IPS-18c (cell line): Measurements from ENCODE around the gene AMDHD2.
"Not testable (repeated sequence)": the region's sequence is repeated elsewhere in the genome, so short reads cannot be mapped to it uniquely, and the experiment has no call there.

Experiments
- H3K4me3 ChIP-seq: 2 replicates; pipeline ENCODE4 v1.7.0; 2013; ENCODE audit warnings: low read depth, mild to moderate bottlenecking, low read length, moderate library complexity; ENCODE audit not compliant: insufficient read depth
- H3K9me3 ChIP-seq: one replicate; pipeline ENCODE4 v1.6.1; 2013; ENCODE audit warnings: mild to moderate bottlenecking, low read length, moderate library complexity; ENCODE audit not compliant: control insufficient read depth, insufficient read depth

AMDHD2 gene

DNA sequence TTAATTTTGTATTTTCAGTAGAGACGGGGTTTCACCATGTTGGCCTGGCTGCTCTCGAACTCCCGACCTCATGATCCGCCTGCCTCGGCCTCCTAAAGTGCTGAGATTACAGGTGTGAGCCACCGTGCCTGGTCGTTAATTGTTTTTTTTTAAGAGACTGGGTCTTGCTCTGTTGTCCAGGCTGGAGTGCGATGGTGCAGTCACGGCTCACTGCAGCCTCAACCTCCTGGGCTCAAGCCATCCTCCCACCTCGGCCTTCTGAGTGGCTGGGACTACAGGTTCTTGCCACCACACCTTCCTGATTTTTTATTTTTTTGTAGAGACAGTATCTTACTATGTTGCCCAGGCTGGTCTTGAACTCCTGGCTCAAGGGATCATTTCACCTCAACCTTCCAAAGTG, 40.2 kb upstream of the AMDHD2 start:
- H3K9me3 ChIP-seq, H3K4me3 ChIP-seq: not testable (repeated sequence)

DNA sequence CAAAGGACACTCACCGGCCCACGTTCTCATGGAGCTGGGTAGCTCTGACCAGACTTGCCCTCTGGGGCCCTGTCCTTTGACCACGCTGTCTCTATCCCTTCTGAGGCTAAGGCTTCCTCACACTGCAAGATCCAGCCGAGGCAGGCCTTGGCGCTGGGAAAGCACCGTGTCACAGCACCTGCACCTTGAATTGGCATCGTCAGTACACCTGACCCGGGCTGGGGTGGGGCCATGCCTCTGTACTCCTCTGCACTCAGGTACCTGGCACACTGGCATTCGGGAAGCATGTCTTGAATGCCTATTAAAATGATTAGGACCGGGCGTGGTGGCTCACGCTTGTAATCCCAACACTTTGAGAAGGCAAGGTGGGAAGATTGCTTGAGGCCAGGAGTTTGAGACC, 39.2 kb upstream of the AMDHD2 start:
- H3K9me3 ChIP-seq: no peaks in the 10 kb centered on the region
- H3K4me3 ChIP-seq: no peak overlapping the region

DNA sequence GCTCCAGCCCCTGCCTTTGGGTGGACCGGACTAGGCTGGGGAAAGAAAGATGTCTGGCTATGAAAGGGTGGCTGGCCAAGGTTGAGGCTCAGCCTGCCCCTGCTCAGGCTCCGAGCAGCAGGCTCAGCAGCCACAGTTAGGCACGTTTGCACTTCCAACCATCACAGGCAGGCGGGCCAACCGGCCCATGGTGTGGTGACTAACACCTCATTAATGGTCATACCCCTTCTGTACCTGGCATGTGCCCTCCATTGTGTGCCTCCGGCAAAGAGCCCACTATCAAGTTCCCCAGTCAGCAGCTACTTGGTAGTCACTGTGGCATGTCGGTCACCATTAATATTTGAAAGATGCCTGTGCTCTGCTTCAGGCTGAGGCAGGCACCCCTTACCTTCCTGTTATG, 38.5 kb upstream of the AMDHD2 start:
- Histone ChIP-seq H3K9me3 (no peaks in the 10 kb centered on the region), H3K4me3 (no peak overlapping the region)

DNA sequence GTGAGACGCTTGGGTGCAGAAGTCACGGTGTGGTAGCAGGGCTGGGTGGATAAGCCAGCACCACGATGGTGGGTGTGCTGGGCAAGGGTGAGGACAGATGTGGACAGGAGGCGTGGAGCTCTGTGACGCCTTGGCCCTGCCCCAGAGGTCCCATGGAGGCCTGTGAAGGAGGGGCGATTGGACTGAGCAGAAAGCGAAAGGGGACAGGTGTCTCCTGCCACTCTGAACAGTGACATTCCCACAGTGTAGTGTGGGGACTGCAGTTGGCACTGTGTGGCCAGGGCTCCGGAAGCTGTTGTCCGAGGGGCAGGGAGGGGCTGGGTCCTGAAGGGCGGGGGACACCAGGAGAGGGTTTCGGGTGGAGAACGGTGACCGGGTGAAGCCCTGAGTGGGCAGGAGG, 37.9 kb upstream of the AMDHD2 start:
- Histone ChIP-seq H3K9me3 (no peaks in the 10 kb centered on the region), H3K4me3 (no peak overlapping the region)

DNA sequence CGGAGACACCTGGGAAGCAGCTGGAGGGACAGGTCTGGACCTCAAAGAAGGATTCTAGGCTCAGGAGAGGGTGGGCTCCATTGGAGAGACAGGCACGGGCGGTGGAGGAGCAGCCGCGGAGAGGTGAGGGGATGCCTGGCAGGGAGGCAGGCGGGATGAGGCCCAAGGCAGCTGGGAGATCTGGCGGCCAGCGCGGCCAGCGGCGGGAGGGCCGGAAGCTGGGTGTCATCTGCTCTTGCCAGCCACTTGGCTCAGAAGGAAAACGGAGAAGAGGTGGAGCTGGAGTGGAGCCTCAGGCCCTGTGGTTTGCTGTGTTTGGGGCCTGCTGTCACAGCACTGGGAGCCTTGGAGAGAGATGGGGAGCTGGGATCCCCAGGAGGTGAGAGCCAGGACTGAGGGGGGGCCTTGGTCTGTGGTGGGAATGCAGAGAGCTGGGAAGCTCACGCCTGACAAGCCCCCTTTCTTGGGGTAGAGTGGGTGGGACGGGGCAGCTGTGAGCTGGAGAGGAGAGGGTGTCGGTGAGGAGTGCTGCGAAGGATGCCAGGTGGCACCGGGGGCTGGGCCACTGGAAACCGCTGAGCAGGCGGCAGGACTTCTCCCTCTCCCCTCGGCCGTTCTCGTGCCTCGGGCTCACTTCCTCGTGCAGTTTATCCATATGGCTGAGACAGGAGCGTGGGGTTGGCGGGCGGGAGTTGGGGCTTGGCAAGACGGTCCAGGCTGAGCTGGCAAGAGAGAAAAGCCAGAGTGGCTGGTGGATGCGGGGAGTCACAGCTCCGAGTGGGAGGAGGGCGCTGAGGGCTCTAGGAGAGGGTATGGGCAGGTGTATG, 37.2 kb upstream of the AMDHD2 start:
- no peaks in the 10 kb centered on the region for H3K9me3 ChIP-seq
- no peak overlapping the region for H3K4me3 ChIP-seq

DNA sequence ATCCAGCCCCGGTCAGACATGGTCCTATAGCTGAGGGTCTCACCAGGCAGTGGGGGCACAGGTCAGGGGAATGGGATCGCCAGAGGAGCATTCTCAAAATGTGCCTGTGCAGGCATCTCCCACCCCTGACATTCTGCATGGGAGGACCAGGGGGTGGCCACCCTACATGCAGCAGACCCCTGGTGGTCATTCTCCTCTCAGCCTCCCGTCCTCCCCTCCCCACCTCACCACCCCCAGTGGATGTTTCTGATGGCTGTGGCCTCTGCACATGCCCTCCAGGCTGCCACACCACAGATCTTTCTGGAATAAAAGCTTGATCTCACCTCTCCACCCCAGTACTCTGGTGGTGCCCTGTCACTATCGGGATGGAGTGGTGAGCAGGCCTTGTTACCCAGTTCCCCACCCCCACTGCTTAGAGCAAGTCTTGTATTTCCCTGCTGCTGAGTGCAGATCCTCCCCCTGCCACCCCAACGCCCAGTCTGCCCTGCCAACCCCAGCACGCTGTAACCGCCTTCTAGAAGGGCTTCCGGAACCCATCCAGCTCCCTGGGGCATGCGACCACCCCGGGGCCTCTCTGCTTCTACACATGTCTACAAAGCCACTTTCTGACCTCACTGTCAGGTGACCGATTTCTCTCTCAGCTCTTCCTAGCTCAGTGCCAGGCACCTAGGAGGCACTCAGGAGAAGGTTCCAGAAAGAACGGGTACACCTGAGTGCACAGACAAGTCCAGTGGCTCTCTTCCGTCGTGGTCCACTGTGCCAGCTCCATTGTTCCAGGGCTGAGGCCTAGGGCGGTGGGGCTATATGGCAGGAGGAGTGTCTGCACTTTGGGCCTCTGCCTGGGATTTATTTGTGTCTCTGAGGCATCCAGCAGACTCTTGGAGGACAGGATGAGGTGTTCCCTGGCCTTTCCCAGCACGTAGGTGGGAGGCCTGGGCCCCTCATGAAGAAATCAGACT, 36.0 kb upstream of the AMDHD2 start:
- H3K9me3 ChIP-seq: no peaks in the 10 kb centered on the region
- H3K4me3 ChIP-seq: no peak overlapping the region

DNA sequence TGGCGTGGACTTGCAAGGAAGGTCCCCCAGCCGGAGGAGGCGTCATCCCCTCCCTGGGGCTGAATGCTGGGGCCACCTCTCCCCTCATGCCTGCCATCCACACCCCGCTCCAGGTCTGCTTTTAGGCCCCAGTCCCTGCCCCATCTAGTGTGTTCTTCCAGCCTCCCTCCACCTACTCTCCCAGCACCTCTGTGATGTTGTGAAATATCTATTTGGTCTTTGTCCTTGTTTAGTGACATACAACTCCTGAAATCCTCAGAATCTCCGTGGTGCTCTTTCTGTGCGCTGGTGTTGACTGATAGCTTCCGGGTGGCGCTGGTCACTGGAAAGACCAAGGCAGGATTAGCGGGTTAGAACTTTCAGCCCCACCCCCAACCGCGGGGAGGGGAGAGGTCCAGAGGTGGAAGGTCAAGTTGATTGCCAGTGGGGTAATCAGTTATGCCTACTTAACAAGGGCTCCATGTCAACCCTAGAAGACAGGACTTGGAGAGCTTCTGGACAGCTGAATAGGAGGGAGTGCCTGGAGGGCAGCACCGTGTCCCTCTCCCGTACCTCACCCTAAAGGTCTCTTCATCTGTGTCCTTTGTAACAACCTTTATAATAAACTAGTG, 35.2 kb upstream of the AMDHD2 start:
- no peak overlapping the region for H3K4me3 ChIP-seq
- no peaks in the 10 kb centered on the region for H3K9me3 ChIP-seq

DNA sequence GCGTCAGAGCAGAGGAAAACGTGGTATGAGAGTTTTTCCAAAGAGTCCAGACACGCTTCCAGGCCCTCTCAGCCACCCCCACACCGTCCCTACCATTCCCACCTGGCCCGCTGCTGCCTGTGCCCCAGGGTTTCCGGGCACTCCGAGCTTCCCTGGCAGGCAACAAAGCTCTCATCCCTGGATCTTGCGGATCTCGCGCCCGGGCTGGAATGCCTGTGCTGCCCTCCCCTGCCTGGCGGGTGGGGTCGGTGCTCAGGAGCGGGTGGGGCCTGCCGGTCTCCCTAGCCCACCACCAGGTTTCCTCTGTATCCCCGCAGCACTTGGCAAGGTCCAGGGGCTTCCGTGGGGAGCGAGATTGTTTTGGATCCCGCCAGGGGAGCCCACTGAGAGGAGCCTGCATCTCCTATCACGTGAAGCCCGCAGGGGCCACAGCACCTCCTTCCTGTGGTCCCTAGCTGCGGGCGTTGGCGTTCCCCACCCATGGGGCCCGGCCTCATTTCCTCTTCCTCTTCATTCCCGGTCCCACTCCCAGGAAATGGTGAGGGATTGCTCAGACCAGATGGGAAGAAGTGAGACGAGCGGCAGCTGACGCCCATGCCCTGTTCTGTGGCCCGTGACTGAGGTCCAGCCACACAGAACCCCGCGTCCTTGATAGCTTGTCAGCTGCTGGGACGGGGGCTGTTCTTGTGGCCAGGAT, 34.2 kb upstream of the AMDHD2 start:
- no peak overlapping the region for H3K4me3 ChIP-seq

DNA sequence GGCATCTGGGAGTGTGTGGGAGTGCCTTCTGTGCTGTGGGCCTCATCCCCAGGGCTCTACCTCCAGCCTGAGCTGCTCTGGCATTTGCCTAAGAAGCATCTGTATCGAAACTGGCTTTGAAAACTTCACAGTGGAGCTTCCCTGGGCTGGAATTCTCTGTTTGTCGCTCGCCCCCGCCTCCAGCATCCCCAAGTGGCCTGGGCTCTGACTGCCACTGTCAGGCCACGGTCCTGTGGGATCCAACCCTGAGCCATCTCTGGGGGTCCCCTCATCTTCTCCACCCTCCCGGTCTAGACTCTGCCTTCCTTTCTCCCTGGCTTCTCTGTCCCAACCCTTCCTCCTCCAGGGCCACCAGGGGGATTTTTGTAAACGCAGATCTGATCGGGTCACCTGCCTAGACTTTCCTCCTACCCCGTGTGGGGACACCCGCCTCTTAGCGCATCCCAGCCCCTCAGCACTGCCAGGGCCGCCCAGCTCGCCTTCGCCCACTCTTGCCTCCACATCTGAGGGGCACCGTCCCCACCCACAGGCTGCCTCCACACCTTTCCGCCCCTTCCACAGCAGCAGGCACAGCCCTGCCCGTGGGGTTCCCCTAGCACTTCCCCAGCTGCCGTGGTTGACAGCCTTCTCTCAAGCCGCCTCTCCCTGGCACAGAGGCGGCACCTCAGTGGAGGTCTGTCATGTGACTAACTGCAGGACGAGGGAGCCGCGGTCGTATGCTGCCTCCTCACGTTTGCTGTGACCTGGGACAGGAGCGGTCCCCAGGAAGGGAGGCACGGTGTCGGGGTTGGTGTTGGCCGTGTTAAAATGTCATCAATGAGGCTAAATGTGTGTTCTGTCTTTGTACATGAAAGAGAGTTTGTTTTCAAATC, 33.3 kb upstream of the AMDHD2 start:
- Histone ChIP-seq H3K4me3 (no peak overlapping the region), H3K9me3 (no peaks in the 10 kb centered on the region)

More for the DNA sequence above, 34.2 kb upstream of the AMDHD2 start:
- no peaks in the 10 kb centered on the region for H3K9me3 ChIP-seq

DNA sequence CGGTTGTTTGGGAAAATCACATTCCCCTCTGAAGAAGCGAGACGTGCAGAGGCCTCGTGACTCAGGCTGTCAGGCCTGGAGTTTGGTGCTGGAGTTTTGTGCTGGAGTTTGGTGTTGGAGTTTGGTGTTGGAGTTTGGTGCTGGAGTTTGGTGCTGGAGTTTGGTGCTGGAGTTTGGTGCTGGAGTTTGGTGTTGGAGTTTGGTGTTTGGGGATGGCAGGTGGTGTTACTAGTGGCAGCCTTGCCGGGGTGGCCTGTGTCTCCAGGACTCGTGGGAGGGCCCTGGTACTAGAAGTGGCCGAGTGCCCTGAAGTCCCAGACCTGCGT, 32.7 kb upstream of the AMDHD2 start:
- no peaks in the 10 kb centered on the region for H3K9me3 ChIP-seq
- H3K4me3 ChIP-seq: no peak overlapping the region

DNA sequence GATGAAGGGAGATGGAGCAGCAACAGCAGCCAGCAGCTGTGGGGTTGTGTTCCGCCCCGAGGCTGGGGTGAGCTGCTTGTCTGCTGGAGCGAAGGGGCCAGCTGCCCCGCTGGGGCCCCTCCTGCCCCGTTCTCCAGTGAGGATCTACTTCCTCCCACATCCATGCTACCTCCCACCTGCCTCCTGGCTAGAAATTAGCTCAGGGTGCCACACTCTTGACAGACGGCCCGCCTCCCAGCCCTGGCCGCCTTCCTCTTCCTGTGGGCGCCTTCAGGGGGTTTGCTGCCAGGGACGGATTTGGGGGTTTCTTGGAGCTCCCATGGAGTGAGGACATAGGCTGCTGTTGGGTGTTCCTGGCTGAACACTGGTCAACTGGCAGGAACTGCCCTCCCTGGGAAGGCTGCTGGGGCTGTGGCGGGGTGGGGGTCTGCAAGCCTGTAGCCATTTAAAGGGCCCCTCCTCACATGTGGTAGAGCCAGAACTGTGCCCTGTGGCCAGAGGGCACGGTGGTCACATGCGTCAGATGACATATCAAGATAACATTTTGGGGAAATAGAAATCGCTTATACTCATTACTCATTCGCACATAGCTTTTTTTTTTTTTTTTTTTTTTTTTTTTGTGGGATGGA, 32.2 kb upstream of the AMDHD2 start:
- Histone ChIP-seq H3K4me3 (no peak overlapping the region), H3K9me3 (no peaks in the 10 kb centered on the region)

DNA sequence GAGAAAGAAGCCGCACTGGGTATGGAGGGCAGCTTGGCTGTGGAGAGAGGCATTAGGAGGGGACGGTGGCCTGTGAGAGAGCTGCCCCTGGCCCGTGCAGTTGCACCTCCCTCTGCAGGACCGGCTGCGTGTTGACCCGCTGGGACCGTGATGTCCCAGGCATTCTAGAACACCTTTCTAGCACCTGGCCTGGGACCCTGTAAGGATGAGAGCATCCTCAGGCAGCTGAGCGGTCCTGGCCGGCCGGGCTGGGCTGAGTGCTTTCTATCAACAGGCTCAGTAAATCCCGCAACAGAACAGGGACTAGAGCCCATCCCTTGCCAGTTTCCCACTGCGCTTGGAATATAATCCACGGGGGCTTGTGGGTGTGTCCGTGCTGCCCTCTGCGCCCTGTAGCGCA, 30.6 kb upstream of the AMDHD2 start:
- H3K9me3 ChIP-seq: no peaks in the 10 kb centered on the region
- no peak overlapping the region for H3K4me3 ChIP-seq

DNA sequence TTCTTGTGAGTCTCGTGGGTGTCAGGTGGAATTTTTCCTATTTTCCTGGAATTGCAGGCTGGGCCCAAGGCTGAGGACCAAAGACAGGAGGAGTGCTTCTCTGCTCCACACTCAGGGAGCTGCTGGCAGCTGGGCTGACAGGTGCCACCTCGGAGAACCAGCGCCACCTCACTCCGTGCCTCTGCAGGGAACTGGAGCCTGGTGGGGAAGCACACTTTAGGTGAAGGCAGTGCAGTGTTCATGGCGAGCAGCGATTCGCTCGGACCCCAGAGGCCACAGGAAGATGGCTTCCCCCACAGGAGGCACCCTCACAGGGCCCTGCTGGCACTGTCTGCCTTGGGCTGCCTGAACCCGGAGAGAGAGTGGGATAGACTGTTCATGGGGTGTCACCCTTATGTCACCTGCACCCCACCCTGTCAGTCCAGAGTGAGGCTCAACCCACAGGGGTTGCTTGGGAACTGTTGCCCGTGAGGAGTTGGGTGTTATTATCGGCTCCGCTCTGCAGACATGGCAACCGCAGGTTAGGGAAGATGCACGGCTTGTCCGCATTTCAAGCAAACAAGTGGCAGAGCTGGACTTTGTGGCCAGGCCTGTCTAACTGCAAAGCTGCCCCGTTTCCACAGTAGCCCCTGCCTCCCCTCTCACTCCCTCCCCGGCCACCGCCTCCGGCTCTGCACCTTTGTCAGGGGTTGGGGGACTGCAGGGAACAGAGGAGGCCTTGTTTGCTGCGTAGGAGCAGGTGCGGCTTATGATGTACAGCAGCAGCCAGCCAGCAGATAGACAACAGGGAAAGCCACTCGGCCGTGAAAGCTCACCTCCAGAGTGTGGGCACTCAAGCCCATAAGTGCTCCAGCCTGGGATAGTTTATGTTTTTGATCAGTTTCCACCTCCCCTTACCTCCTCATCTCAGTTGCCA, 29.7 kb upstream of the AMDHD2 start:
- no peaks in the 10 kb centered on the region for H3K9me3 ChIP-seq
- no peak overlapping the region for H3K4me3 ChIP-seq

DNA sequence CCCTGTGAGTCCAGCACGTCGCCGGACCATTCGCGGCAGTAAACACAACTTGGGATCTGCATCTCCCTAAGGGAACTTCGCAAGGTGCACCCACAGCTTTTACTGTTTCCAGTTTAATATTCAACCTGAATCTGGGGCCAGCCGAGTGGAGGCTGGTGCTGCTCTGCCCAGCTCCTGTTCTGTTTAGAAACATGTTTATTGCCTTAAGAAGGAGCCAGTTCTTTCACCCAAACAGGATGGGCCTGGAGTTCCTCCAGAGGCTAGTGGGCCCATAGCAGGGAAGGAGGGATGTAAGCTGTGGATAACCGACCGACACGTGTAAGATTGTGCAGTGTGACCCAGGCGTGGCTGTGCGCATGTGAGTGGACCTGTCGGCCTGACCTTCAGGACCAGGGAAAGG, 27.9 kb upstream of the AMDHD2 start:
- Histone ChIP-seq H3K9me3 (no peaks in the 10 kb centered on the region), H3K4me3 (no peak overlapping the region)

DNA sequence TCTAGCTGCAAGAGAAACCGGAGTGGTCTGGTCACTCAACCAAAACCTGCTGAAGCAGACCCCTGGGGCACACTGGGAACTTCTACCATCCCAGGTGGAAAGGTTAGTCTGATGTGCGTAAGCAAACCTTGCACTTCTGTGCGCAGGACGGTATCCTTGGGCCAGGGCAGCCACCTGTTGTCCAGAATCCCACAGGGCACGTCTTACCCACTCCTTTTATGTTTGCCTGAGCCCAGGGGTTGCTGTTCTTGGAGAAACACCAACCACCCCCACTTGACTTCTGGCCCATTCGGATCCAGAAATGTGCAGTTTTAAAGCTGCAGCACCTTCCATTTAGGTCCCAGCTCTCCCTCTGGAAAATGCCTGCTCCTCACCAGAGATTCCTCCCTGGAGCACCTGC, 26.6 kb upstream of the AMDHD2 start:
- H3K4me3 ChIP-seq: no peak overlapping the region

More for the DNA sequence above, 26.6 kb upstream of the AMDHD2 start:
- no peaks in the 10 kb centered on the region for H3K9me3 ChIP-seq
